GM18517 (cell line): ENCODE measurements around the gene TMEM95.

Source experiments
- ATAC-seq: cut with Tn5 transposase; IDR thresholded peaks from one replicate; pipeline ENCODE4 v1.9.1; 2021; ENCODE audit warnings: mild to moderate bottlenecking, moderate library complexity; ENCODE audit not compliant: unreplicated experiment

The TMEM95 gene

GRCh38 chr17:7355053-7355452, at the start of gene TMEM95:
Gene TMEM95, plus strand, starts transcription at chr17:7355156. Its CDS starts 49 bp downstream, at chr17:7355205.
- no peak for ATAC-seq

- peak; percentile 67 for ATAC-seq
Observed at GRCh38 chr17:7306911-7307685, 47.9 kb upstream of the TMEM95 start, which contains the start of gene EIF5A. Gene EIF5A, plus strand, starts transcription at chr17:7307628. Its CDS starts 2,008 bp downstream, at chr17:7309636.

GRCh38 chr17:7307686-7308624, 47.0 kb upstream of the TMEM95 start:
- no peak for ATAC-seq

- ATAC-seq, result no peak
Observed at GRCh38 chr17:7308625-7309433, 46.1 kb upstream of the TMEM95 start.

- no peak for ATAC-seq
Observed at GRCh38 chr17:7309628-7310027, 45.3 kb upstream of the TMEM95 start.

DNA sequence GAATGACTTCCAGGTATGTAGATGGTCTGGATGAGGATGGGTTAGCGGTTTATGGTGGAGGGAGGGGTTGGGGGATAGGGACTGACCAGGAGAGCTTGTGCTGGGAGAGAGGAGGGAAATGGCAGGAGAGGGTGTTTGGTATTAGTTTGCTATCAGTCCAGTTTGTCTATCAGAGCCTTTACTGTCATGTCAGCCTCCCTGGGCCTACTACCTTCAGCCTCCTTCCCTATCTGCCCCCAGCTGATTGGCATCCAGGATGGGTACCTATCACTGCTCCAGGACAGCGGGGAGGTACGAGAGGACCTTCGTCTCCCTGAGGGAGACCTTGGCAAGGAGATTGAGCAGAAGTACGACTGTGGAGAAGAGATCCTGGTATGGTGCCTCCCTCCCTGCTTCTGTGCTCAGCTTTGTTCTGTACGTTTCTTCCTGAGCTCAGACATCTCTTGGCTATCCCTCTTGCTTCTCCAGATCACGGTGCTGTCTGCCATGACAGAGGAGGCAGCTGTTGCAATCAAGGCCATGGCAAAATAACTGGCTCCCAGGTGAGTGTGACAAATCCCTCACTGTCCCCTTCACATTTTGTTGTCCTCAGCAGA, 43.7 kb upstream of the TMEM95 start:
- no peak for ATAC-seq

DNA sequence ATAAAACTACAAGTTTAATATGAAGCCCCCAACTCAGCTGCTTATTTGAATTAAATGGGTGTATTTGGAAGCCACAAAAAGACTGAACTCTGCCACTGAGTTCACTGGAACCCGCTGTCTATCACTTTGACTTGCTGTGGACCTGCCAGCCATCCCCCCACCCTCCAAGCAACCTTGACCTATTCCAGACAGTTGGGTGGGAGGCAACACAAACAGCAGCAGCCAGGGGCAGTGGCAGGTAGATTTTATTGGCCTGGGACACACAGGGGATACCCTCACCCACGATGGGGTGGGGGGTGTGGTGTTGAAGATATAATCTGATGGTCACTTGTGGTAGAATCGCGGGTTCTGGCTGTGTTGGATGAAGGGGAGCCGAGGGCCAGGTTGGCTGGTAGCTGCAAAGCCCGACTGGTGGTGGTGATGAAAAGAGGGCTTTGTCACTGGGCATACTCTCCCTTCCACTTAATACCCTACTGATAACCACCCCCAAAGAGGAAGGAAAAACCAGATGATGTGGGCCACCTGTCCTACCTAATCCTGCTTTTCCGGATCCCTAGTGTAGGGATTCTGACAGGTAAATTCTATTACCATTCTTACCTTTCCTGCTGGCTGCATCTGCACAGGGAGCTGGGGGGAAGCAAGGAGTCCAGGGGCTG, 42.4 kb upstream of the TMEM95 start:
- ATAC-seq, result no peak

DNA sequence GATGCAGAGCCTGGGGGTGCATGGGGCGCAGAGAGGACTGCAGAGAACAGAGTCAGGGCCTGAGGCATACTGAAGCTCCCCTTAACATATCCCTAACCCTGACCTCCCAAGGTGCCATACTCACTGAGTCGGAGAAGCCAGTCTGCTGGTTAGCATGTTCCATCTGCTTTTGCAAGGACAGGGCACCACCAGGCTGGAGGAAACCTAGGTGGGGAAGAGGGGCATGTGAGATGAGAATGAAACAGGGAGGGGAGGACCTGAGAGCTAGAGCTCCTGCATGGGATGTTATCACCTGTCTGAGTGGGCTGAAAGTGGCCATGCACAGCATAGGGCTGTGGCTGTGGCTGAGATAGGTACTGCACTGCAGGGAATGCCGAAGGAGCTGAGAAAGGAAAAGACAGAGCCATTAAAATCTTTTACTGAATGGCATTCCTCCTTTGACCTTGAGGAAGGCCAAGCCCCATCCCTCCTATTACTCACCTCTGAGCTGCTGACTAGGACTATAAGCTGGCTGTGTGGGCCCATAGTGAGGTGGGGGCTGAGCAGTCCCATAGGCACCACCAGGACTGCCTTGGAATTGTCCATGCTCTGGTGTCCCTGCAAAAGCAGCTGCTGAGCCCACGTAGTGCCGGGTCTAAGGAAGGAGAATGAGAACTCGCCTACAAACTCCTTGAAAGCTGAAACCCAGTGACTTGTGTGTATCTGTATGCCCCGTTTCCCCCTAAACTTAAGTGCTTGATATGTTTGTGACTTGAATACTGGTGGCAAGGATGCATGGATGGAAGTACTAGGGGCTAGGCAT, 41.7 kb upstream of the TMEM95 start:
- ATAC-seq, result no peak

GRCh38 chr17:7313890-7314718, 40.9 kb upstream of the TMEM95 start:
- ATAC-seq, result no peak

DNA sequence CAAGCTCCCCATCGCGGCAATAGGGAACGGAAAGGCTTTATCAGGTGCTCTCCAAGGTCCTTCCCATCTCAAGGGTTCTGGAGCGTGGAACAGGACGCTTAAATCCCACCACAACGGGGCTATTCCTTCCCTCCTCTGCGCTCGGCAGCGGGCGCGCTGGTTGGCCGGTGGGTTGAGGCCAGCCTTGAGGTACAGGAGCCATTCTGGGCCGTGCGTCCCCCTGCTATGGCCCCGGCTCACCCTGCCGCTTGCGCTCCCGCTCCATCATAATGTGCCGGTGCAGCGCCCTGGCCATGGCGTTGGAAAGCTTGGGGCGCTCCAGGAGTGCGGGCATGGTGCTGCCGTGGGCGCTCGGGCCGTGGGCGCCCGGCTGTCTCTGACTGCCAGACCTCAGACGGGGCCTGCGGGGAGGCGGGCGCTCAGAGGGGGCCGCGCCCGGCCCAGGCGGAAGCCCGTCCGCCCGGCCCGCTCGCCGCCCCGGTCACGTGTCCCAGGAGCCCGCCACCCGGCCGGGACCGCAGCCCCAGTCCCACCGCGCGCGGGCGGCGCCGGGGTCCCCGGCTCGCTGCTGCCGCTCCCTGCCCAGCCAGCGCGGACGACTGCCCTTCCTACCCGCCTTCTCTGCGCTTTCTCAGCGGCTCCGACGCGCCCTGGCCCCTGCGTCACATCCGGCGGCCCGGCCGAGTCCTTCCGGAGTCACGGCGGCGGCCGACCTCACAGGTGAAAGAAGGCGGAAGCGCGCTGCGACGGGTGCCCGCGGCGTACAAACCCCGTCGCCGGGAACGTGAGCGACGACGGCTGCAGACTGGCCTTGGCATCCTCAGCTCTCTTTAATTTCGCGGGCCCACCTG, 40.0 kb upstream of the TMEM95 start, which contains the start of gene GPS2:
TSS of gene GPS2 (minus strand) at position 642 of the 851 bp plus-strand sequence. CDS start at position 334, 308 bp downstream.
- peak; percentile 61 for ATAC-seq

DNA sequence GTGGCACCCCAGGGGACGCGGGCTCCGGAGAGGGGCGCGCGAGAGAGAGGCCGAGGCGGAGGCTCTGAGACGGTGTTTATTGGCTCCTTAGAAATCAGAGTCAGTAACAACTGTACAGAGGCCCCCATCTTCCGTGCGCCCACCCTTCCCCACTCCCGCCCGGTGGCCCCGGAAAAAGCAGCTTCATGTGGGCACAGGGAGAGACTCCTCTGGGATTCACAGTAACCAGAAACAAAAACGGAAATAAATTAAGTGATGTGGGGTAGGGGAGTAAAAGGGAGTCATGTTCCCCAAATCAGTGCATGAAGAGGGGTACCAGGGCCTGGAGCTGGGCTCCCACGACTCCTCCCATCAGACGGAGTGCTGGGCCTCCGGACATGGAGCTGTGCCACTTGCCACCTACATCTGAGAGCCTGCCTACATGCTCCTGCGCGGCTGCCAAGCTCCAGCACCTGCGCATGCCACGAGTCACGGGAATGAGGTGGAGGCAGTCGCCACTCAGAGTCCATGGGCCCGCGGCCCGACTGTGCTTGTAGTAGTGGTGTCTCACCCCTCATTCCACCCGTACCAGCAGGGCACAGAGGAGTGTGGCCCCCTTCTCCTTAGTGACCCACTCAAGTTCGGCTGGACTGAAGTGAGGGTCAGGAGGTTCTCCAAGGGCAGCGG, 39.3 kb upstream of the TMEM95 start:
- ATAC-seq, result no peak

DNA sequence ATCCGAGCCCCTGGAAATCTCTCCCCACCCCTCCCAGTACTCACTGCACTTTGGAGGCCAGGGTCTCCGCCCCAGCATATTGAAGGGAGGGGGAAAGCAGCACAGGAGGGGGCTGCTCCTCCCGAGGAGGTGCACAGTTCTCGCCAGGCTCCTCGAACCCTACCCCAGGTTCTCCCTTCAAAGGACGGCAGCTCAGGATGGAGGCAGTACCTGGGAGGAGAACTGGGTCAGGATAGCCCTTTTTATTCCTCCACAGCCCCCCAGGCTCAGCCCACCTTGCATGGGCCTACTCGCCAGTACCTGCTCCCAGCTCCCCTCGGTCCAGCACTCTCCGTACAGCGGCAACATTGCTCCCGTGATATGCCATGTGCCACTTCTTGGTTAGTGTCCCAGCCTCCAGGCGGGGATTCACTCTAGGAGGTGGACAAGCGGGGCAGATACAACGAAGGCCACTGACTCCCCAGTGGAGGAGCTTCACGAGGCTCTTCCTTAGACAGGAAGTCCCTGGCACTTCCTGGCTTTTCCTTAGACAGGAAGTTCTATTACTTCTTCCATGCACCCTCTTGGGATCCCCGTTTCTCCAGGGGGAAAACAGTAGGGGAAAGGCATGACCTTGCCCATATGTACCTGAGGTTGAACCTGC, 37.7 kb upstream of the TMEM95 start:
- ATAC-seq, result no peak

DNA sequence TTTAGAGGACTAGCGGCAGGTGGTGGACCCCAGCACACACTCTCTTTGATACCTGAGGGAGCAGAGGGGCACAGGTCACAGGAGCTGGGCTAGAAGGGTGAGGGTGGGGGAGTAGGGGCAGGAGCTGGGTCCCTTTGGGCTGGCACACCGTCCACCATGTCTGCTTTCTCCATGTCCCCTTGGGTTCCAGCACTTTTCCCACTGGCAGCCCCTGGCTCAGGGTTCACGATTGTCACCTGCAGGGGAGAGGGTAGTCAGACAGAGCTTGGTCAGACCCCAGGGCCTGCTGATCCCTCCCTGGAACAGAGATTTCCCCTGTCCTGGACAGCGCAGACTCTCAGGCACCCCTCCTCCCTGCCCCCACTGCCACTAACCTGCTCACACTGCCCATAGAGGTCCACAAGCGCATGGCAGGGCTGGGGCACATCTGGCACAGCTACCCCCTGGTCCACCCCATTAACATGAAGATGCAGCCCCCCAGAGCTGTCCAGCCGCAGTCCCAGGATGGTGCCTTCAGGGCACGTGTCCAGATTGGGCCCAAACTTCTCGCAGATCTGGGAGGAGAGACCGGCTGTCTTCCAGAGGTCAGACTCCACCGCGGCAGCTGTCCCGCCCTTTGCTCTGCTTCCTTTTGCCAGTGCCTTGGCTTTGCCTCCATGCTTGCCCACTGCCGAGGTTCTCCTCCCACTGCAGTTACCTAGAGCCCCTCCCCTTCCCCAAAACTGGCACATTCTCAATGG, 36.7 kb upstream of the TMEM95 start:
- ATAC-seq, result no peak

DNA sequence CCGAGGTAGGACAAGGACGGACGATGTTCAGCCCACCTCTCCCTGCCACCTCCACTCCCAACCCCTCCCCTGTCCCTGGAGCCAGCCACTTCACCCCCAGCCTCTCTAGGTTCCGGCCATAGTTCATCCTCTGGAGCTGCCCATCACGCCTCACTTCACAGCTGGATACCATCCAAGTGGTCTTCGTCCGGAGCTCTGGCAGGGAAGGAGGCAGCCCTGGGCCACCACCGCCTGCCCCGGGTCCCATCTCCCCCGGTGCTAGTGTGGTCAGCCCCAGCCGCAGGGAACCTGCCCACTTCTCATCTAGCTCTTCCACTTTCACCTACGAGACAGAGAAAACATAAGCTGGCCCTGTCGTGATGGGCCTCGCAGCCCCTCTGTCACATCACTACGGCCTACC, 33.5 kb upstream of the TMEM95 start:
- ATAC-seq, result no peak

DNA sequence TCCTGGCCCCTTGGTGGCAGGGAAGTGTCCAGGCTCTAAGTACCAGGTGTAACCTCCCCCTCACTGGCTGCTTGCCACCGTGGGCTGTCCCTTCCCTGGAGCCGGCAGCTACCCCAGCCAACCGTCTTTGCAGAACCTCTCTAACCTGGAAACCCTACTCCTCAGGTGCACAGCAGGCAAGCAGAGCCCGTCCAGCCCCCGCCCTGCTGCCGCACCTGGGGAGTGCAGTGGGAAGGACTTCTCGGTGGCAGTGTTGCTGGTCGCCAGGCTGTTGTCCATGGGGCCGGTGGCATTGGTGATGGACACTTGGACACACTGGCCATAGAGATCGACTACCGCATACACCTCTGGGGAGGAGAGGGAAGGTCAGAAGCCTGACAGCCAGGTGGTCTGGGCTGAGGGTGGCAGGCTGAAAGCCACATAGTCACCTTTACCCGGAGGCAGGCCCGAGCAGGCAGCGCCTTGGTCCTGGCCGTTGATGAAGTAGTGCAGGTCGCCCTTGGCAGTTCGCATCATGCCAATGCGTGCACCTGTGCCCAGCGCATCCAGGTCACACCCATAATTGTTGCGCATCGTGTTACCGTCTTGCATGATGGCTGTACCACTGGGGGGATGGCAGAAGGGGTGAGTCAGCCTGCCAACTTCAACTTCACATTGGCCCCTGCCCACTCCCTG, 32.3 kb upstream of the TMEM95 start:
- ATAC-seq, result no peak
